GM19395 (cell line): ENCODE measurements around the gene CCDC158.
A peak's percentile ranks its signal among the peaks of the same experiment; 100 is the strongest.
"Not testable (repeated sequence)": the region's sequence is repeated elsewhere in the genome, so short reads cannot be mapped to it uniquely, and the experiment has no call there.

Experiments used
- ATAC-seq: cut with Tn5 transposase; IDR thresholded peaks from one replicate; pipeline ENCODE4 v1.9.1; 2021; ENCODE audit warnings: mild to moderate bottlenecking, moderate library complexity; ENCODE audit not compliant: unreplicated experiment

The CCDC158 gene

GRCh38 chr4:76312457-76312856 lies 108.5 kb downstream of the CCDC158 start:
- ATAC-seq = no peak

GRCh38 chr4:76311896-76312331 lies 109.0 kb downstream of the CCDC158 start:
- ATAC-seq = no peak

- ATAC-seq = no peak
These were observed 110.3 kb downstream of the CCDC158 start for GRCh38 chr4:76310683-76311082.

GRCh38 chr4:76309939-76310550 lies 110.9 kb downstream of the CCDC158 start:
- ATAC-seq = no peak

GRCh38 chr4:76308548-76308947 lies 112.4 kb downstream of the CCDC158 start:
- no peak for ATAC-seq

GRCh38 chr4:76307660-76308014 lies 113.3 kb downstream of the CCDC158 start:
- no peak for ATAC-seq

- no peak for ATAC-seq
These were observed 113.9 kb downstream of the CCDC158 start for GRCh38 chr4:76306882-76307659.

- no peak for ATAC-seq
These were observed 114.7 kb downstream of the CCDC158 start, which contains the start of gene STBD1 for GRCh38 chr4:76305971-76306881. Gene STBD1, plus strand, starts transcription at chr4:76306733. Its CDS starts 37 bp downstream, at chr4:76306770.

- no peak for ATAC-seq
These were observed 115.8 kb downstream of the CCDC158 start for GRCh38 chr4:76305033-76305687.

- ATAC-seq = no peak
These were observed 118.0 kb downstream of the CCDC158 start for GRCh38 chr4:76302826-76303438.

- no peak for ATAC-seq
These were observed 119.2 kb downstream of the CCDC158 start for GRCh38 chr4:76301775-76302162.

- peak; percentile 98 for ATAC-seq
These were observed 119.7 kb downstream of the CCDC158 start for GRCh38 chr4:76301068-76301774.

- ATAC-seq = no peak
These were observed 120.9 kb downstream of the CCDC158 start for GRCh38 chr4:76300012-76300411.

GRCh38 chr4:76298227-76298626 lies 122.7 kb downstream of the CCDC158 start:
- no peak for ATAC-seq

GRCh38 chr4:76296286-76296820 lies 124.6 kb downstream of the CCDC158 start:
- no peak for ATAC-seq

- no peak for ATAC-seq
These were observed 127.2 kb downstream of the CCDC158 start for GRCh38 chr4:76293772-76294171.

- no peak for ATAC-seq
These were observed 128.2 kb downstream of the CCDC158 start for GRCh38 chr4:76292730-76293129.

GRCh38 chr4:76287811-76288210 lies 133.1 kb downstream of the CCDC158 start:
- ATAC-seq = not testable (repeated sequence)

GRCh38 chr4:76283900-76284299 lies 137.0 kb downstream of the CCDC158 start:
- ATAC-seq = no peak
